ENCODE measurements around the gene ZNF148. TPM values are rescaled to one million over a fixed set of nuclear protein-coding genes. Genes with fewer than 3 reads are reported as not detected.

The ZNF148 gene
- total RNA-seq, 1 experiment from 2014 or later: 27.8 TPM

DNA sequence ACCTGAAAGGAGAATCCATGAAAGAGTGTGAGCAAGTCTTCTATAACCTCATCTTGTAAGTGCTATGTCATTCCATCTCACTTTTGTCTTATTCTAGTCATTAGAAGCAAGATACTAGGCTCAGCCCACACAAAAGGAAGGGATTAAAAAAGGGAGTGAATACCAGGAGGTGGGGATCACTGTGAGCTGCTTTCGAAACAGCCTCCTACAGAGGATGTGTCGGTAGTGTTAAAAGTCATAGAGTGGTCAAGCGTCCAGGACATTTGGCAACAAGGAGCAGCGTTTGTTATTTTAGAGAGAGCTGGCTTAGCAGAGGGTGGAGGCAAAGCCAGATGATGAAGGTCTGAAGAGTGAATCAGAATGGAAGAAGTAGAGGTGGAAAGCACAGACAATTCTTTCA is 11.7 kb upstream of the ZNF148 start:
- DNase-seq: no peak
- Histone ChIP-seq H3K27ac (no peak overlapping the region), H3K4me1 (no peaks in the 10 kb centered on the region), H3K9me3 (replicated peaks) (peaks cover 7% of the 10 kb centered on the region; the same call in 1 of the 2 replicates), H3K4me3 (no peak overlapping the region), H3K36me3 (no peaks in the 10 kb centered on the region), H3K27me3 (no peaks in the 10 kb centered on the region)

DNA sequence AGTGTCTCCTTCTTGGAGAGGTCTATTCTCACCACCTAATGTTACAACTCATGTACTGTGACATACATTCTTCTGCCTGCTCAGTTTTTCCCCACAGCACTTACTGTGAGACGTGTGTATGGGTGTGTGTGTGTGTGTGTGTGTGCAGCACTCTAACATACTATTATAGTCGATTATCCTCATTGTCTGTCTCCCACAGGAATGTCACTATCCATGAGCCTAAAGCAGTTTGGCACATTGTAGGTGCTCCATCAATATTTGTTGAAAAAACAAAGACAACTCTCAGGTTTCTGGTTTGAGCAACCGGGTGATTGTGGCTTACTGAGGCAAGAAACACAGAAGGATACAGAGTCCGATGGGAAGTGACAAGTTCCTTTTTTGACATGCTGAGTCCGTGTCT is 8.6 kb upstream of the ZNF148 start:
- H3K27ac ChIP-seq: no peak overlapping the region
- H3K9me3 ChIP-seq (replicated peaks): peaks cover 7% of the 10 kb centered on the region; the same call in 1 of the 2 replicates
- H3K4me1 ChIP-seq: no peaks in the 10 kb centered on the region
- no peak for DNase-seq
- H3K36me3 ChIP-seq: no peaks in the 10 kb centered on the region
- H3K4me3 ChIP-seq: no peak overlapping the region
- no peaks in the 10 kb centered on the region for H3K27me3 ChIP-seq

DNA sequence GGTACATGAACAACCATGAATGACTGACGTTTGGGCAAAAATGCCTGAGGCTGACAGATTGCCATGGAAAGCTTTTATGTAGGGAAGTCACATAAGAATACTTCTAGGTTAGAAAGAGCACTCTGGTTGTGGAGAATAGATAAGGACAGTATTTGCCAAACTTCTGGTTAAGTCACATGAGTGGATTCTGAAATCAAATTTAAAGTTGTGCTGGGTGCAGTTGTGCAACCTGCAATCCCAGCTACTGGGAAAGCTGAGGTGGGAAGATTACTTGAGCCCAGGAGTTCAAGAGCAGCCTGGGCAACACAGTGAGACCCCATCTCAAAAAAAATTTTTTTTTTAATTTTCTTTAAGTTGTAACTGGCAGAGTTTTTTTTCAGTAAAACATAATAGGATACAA is 7.2 kb upstream of the ZNF148 start:
- Histone ChIP-seq H3K4me3 (no peak overlapping the region), H3K27ac (no peak overlapping the region), H3K4me1 (no peaks in the 10 kb centered on the region), H3K36me3 (no peaks in the 10 kb centered on the region), H3K9me3 (replicated peaks) (no peaks in the 10 kb centered on the region), H3K27me3 (no peaks in the 10 kb centered on the region)
- no peak for DNase-seq

DNA sequence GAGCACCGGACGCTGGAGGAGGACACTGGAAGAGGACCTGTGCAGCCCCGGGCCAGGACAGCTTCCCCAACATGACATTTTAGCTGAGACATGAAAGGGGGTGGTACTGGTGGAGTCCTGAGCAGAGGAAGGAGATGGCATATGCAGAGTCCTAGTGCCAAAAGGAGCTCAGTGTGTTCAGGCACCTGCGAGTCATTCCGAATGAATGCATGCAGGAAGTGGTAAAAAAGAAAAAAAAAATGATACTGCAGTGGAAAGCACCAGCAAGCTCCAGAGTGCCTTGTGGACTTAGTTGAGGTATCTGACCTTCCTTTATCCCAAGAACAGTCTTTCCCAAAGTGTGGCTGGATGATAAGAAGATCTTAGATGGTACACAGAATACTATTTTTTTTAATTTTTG is 6.6 kb upstream of the ZNF148 start:
- no peak overlapping the region for H3K27ac ChIP-seq
- no peaks in the 10 kb centered on the region for H3K27me3 ChIP-seq
- no peak for DNase-seq
- no peaks in the 10 kb centered on the region for H3K9me3 ChIP-seq (replicated peaks)
- no peak overlapping the region for H3K4me3 ChIP-seq
- H3K36me3 ChIP-seq: no peaks in the 10 kb centered on the region
- no peaks in the 10 kb centered on the region for H3K4me1 ChIP-seq

DNA sequence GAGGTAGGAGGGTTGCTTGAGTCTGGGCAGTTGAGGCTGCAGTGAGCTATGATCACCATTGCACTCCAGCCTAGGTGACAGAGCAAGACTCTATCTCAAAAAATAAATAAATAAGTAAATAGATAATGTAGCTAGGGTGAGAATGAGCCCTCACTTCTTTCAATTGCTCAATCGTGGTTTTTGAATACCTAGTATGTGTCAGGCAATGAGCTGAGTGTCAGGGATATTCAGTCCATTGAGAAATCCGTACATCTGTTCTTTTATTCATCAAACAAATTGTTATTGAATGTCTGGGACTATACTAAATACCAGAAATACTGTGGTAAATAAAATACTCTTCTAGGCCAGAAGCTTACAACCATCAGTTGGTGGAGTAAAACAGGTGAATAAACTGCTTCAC is 6.2 kb upstream of the ZNF148 start:
- Histone ChIP-seq H3K9me3 (replicated peaks) (no peaks in the 10 kb centered on the region), H3K4me3 (no peak overlapping the region), H3K36me3 (no peaks in the 10 kb centered on the region), H3K27ac (no peak overlapping the region), H3K4me1 (no peaks in the 10 kb centered on the region), H3K27me3 (no peaks in the 10 kb centered on the region)
- DNase-seq: no peak

DNA sequence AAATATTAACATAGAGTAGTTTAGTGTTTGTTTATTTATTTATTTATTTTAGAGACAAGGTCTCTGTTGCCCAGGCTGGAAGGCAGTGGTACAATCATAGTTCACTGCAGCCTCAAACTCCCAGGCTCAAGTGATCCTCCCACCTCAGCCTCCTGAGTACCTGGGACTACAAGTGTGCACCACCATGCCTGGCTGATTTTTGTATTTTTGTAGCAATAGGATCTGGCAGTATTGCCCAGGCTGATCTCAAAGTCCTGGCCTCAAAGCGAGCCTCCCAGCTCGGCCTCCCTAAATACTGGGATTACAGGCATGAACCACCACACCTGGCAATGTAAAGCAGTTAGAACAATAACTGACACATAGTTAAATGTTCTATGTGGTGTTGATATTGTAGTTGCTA is 4.4 kb upstream of the ZNF148 start:
- no peaks in the 10 kb centered on the region for H3K9me3 ChIP-seq (replicated peaks)

DNA sequence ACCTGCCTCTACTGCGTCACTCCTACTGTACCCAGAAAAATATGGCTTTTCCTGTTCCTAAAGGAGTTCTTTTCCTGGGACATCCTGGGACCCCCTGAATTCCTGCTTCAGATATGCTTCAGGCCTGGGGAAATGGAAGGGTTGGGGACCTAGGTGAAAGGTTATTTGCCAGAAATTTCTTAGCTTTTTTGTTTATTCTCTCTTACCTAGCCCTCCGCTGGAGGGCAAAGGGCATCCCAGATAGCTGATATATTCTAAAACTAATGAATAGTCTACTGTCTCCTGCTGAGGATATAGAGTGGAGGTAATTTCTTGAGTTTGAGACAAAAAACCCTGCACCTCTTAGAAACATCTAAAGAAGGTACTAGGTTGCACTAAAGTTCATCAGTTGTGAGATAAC is 3.6 kb upstream of the ZNF148 start:
- DNase-seq: no peak
- Histone ChIP-seq H3K36me3 (no peaks in the 10 kb centered on the region), H3K27me3 (no peaks in the 10 kb centered on the region), H3K4me3 (no peak overlapping the region), H3K4me1 (0 out of 2 replicates have a peak, but pooled peaks cover 3% of the 10 kb centered on the region), H3K9me3 (replicated peaks) (no peaks in the 10 kb centered on the region), H3K27ac (no peak overlapping the region)

More for the DNA sequence above, 4.4 kb upstream of the ZNF148 start:
- Histone ChIP-seq H3K4me3 (no peak overlapping the region), H3K36me3 (no peaks in the 10 kb centered on the region), H3K27me3 (no peaks in the 10 kb centered on the region), H3K27ac (no peak overlapping the region), H3K4me1 (0 out of 2 replicates have a peak, but pooled peaks cover 3% of the 10 kb centered on the region)
- no peak for DNase-seq

DNA sequence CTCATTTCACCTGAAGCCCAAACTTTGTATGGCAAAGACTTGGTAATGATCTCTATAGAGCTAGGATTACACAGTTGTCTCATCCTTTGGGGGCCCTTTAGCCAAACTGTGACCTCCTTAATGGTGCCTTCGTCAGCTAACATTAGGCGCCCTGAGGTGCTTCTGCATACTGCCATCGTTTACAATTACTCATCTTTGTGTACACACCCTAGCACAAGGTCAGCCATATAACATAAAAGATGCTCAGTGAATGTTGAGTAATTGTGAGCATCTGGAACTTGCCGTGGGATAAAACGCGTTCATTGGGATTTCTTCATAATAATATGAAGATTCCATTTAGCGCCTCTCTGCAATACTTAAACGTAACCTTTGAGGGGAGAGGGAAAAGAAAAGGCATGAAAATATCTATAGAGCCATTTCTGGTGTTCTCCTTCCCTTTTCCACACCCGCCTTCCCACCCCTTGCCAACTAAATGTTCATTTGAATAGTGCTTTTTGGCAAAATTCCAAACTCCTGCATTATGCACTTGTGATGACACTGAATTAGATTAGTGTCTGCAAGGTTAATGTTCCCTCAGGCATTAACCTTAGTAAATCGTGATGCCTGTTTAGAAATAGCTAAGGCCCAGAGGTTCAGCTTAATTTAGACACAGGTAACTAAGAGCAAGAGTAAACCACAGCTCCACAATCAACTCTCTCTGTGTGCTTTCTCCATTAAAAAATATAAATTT is 990 bp upstream of the ZNF148 start:
- peak in 1 of 2 experiments; percentile 8 for DNase-seq
- peak overlapping the region; percentile 76 for H3K4me3 ChIP-seq
- H3K27me3 ChIP-seq: no peaks in the 10 kb centered on the region
- H3K4me1 ChIP-seq: 0 out of 2 replicates have a peak, but pooled peaks cover 3% of the 10 kb centered on the region
- peak overlapping the region; percentile 72; the same call in 1 of the 2 replicates for H3K27ac ChIP-seq
- H3K9me3 ChIP-seq (replicated peaks): no peaks in the 10 kb centered on the region
- peaks cover 6% of the 10 kb centered on the region; the same call in 1 of the 2 replicates for H3K36me3 ChIP-seq

DNA sequence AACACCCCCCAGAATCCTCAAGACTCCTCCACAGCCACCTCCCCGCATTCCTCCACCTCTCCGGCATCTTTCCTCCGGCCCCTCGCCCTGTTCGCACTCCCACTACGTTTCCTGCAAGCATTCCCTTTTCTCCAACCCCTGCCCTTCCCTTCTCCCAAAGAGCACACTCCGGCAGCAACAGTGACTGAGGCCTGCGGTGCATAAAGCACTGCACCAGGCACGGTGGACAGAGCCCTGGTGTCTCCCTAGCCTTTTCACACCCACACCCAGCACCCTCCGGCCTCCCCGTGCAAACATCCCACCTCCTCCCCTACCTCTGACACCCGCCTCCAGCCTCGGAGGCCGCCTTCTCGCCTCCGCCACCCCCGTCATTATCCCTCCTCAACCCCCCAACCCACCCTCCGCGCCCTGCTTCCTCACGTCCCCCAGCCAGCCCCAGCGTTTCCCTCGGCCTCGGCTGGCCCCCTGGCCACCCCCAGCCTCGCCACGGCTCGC is 577 bp downstream of the ZNF148 start:
- DNase-seq: peak; percentile 55 to 68

DNA sequence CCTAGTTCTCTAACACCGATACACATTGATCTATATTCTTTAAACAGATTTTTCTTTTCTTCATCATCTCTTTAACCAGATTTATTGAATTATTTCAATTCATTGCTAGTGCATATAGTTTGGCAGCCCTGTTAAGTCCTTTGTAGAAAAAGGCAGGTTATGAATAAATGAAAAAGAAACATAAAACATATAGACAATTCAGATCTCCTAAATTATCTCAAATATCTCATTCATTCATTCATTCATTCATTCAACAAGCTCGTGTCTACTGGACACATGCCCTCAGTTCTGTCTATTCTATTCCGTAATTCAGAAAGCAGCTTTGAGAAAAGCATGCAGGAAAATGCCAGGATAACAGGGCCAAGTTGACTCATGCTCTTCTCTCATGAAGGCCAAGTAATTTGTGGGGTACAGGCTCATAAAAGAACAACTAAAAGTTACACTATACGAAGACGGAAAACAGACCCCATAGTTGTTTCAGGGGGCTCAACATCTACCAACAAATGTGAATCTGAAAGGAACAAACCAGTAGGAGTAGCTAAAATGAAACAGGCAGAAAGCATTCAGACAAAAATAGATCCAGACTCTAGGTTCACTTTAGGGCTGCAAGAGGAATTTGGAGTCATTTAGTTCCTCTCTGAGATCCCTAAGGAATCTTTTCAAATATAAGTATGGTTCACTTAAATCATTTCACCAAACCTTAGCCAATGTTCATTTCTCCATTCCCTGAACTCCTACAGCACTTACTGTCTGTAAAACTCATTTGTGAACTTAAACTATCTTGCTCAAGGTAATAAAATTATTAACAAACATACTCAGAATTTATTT is 7.5 kb downstream of the ZNF148 start:
- H3K27ac ChIP-seq: no peak overlapping the region
- H3K36me3 ChIP-seq: peaks cover 8% of the 10 kb centered on the region
- no peaks in the 10 kb centered on the region for H3K27me3 ChIP-seq
- H3K9me3 ChIP-seq (replicated peaks): no peaks in the 10 kb centered on the region
- no peaks in the 10 kb centered on the region for H3K4me1 ChIP-seq
- H3K4me3 ChIP-seq: no peak overlapping the region
- no peak for DNase-seq

More for the DNA sequence above, 577 bp downstream of the ZNF148 start:
- Histone ChIP-seq H3K36me3 (peaks cover 6% of the 10 kb centered on the region; the same call in 1 of the 2 replicates), H3K4me1 (0 out of 2 replicates have a peak, but pooled peaks cover 3% of the 10 kb centered on the region), H3K27ac (peak overlapping the region; percentile 72), H3K27me3 (no peaks in the 10 kb centered on the region), H3K9me3 (replicated peaks) (no peaks in the 10 kb centered on the region), H3K4me3 (peak overlapping the region; percentile 76)

DNA sequence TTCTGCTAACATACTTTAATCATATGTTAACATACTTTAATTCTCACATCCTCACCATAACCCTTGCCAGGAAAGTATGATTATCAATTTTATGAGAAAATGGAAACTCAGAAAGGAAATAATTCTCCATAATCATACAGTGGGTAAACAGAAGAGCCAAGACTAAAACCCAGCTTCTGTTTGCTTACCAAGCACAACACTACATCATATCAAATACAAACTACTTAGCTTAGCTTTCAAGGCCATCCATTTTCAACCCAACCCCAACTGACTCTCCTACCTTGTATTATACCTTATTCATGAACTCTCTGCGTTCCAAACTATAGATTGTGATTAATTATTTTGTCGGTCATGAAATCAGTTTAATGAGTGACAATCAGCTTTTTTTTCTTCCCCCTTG is 9.0 kb downstream of the ZNF148 start:
- H3K4me3 ChIP-seq: no peak overlapping the region
- DNase-seq: no peak
- H3K27me3 ChIP-seq: no peaks in the 10 kb centered on the region
- no peak overlapping the region for H3K27ac ChIP-seq
- peaks cover 2% of the 10 kb centered on the region for H3K36me3 ChIP-seq
- H3K9me3 ChIP-seq (replicated peaks): no peaks in the 10 kb centered on the region
- no peaks in the 10 kb centered on the region for H3K4me1 ChIP-seq

DNA sequence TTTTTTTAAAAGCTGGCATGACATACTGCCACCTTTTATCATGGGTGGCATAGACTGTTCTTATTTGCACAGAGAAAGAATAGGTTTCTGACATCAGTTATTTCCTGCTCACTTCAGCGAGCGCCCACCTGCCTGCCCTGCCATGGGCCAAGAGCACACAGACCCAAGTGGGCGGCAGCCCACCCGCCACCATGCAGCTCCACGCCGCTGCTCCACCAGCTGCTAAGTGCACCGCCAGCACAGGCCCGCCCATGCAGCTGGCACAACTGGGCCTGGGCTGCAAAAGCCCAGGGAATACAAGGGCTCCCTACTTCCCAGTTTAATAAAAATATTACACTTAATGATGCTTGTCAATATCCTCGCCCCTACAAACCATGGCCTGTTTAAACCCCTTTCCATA is 15.4 kb downstream of the ZNF148 start:
- Histone ChIP-seq H3K4me1 (no peaks in the 10 kb centered on the region), H3K9me3 (replicated peaks) (peaks cover 6% of the 10 kb centered on the region; the same call in 1 of the 2 replicates), H3K27me3 (no peaks in the 10 kb centered on the region), H3K27ac (no peak overlapping the region), H3K4me3 (no peak overlapping the region), H3K36me3 (peaks cover 4% of the 10 kb centered on the region; the same call in 1 of the 2 replicates)
- DNase-seq: no peak

DNA sequence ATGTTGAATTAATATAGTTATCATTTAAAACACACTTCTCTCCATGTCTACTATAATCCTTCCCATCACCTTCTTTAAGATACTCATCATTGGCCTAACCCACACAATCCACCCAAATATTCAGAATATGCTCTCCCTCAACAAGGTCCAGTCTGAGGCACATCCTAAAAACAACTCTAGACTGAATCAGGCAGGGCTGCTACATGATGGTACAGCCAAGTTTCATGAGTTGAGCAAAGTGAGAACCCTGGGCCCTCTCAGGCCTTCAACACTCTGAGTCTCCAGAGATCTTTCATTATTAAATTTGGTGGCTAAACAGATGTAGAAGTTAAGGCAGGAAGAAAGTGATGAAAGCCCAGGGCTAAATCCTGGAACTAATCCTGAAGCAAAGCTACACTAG is 16.2 kb downstream of the ZNF148 start:
- Histone ChIP-seq H3K9me3 (replicated peaks) (peaks cover 6% of the 10 kb centered on the region; the same call in 1 of the 2 replicates), H3K36me3 (peaks cover 3% of the 10 kb centered on the region; the same call in 1 of the 2 replicates), H3K4me3 (no peak overlapping the region), H3K27me3 (no peaks in the 10 kb centered on the region), H3K4me1 (no peaks in the 10 kb centered on the region), H3K27ac (no peak overlapping the region)
- no peak for DNase-seq

DNA sequence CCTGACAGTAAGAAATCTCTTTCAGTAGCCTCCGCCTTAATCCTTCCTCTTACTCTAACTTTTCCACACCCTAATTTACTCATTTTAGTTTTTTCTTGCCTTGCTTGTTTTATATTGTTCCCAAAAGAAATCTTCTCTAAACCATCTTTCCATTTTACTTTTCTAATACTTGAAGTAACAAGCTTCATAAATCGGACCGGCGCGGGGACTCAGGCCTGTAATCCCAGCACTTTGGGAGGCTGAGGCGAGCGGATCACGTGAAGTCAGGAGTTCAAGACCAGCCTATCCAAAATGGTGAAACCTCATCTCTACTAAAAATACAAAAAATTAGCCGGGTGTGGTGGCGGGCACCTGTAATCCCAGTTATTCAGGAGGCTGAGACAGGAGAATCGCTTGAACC is 17.3 kb downstream of the ZNF148 start:
- no peaks in the 10 kb centered on the region for H3K4me1 ChIP-seq
- no peak overlapping the region for H3K27ac ChIP-seq
- H3K36me3 ChIP-seq: 0 out of 2 replicates have a peak, but pooled peaks cover 2% of the 10 kb centered on the region
- no peaks in the 10 kb centered on the region for H3K27me3 ChIP-seq
- H3K9me3 ChIP-seq (replicated peaks): peaks cover 6% of the 10 kb centered on the region; the same call in 1 of the 2 replicates
- no peak for DNase-seq
- H3K4me3 ChIP-seq: no peak overlapping the region
